Neutrophil (primary cell): ENCODE results near the gene TNS3.

Source experiments
- H3K27ac ChIP-seq: fragments of 200-600 bp; sonication (generic); 2 replicates; pipeline ENCODE4 v1.5.1; 2016; ENCODE audit warnings: mild to moderate bottlenecking, moderate library complexity
- H3K27me3 ChIP-seq: fragments of 200-600 bp; sonication (generic); 2 replicates; pipeline ENCODE4 v1.6.0; 2016; ENCODE audit warnings: mild to moderate bottlenecking
- H3K36me3 ChIP-seq: fragments of 200-600 bp; sonication (generic); 2 replicates; pipeline ENCODE4 v1.5.1; 2017
- H3K4me1 ChIP-seq, 2 experiments: fragments of 200-600 bp in 1 of 2; sonication (generic) in 1 of 2; 1 replicate in 1 of 2; 2 replicates in 1 of 2; pipeline versions ENCODE4 v1.5.1 to v1.6.1; 2013 to 2016; ENCODE audit warnings: low read depth in 1 of 2, low read length in 1 of 2, mild to moderate bottlenecking in 1 of 2, moderate library complexity in 1 of 2; ENCODE audit not compliant: control insufficient read depth in 1 of 2, insufficient read depth in 1 of 2
- H3K4me3 ChIP-seq, 2 experiments: fragments of 200-600 bp in 1 of 2; sonication (generic) in 1 of 2; 1 replicate in 1 of 2; 2 replicates in 1 of 2; pipeline ENCODE4 v1.5.1; 2013 to 2016; ENCODE audit warnings: low read depth in 1 of 2, low read length in 1 of 2, mild to moderate bottlenecking in 1 of 2, moderate library complexity in 1 of 2
- H3K9me3 ChIP-seq: fragments of 200-600 bp; sonication (generic); 2 replicates; pipeline ENCODE4 v1.5.1; 2016
- TF ChIP-seq, protein P1 (sequence below): fragments of 200-600 bp; sonication (generic); IDR thresholded peaks from 2 replicates; pipeline ENCODE4 v1.5.1; 2016; ENCODE audit warnings: antibody characterized with exemption

TNS3 gene

DNA sequence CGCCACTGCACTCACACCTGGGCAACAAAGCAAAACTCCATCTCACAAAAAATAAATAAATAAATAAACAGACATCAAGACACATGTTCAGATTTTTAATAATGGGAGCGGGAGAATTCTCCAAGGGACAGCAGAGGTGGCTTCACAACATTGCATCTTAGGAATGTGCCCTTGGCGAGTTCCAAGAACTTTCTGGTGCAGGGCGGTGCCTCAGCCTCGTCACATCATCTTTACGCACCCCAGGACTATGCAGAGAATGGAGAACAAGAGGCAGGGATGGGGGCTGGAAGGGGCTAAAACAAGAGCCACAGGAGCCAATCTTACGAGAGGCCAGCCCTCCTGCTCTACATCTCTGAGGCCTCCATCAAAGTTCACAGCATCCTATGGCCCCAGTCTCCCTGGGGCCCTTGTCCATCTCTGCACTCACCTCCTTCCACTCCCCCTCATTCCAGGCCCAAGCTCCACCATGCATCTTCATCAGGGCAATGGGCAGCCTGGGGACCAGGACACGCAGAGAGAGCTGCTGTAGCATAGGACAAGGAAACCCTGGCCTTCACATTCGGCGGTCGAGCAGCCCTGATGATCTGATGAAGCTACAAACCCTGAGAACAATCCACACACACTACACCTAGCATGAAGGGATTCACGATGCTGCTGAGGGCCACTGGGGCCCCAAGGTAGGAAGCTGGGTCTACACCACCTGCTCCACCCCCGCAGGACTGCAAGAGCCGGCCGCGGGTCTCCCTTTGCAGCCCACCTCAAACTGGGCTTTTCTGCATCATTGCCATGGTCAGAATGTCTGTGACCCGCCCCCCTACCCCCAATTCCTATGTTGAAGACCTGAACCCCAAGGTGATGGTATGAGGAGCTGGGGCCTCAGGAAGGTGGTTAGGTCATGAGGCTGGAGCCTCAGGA, 22.3 kb downstream of the TNS3 start:
- H3K27ac ChIP-seq: no peak overlapping the region
- no peaks in the 10 kb centered on the region for H3K9me3 ChIP-seq
- no peaks in the 10 kb centered on the region for H3K36me3 ChIP-seq

GRCh38 chr7:47557694-47558670, 23.9 kb downstream of the TNS3 start:
- Histone ChIP-seq H3K27ac (no peak overlapping the region), H3K4me3 (no peak overlapping the region)

More for the DNA sequence above, 22.3 kb downstream of the TNS3 start:
- Histone ChIP-seq H3K27me3 (no peaks in the 10 kb centered on the region), H3K4me1 (no peaks in the 10 kb centered on the region), H3K4me3 (no peak overlapping the region)
- TF ChIP-seq, protein P1, sequence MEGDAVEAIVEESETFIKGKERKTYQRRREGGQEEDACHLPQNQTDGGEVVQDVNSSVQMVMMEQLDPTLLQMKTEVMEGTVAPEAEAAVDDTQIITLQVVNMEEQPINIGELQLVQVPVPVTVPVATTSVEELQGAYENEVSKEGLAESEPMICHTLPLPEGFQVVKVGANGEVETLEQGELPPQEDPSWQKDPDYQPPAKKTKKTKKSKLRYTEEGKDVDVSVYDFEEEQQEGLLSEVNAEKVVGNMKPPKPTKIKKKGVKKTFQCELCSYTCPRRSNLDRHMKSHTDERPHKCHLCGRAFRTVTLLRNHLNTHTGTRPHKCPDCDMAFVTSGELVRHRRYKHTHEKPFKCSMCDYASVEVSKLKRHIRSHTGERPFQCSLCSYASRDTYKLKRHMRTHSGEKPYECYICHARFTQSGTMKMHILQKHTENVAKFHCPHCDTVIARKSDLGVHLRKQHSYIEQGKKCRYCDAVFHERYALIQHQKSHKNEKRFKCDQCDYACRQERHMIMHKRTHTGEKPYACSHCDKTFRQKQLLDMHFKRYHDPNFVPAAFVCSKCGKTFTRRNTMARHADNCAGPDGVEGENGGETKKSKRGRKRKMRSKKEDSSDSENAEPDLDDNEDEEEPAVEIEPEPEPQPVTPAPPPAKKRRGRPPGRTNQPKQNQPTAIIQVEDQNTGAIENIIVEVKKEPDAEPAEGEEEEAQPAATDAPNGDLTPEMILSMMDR: no peak

DNA sequence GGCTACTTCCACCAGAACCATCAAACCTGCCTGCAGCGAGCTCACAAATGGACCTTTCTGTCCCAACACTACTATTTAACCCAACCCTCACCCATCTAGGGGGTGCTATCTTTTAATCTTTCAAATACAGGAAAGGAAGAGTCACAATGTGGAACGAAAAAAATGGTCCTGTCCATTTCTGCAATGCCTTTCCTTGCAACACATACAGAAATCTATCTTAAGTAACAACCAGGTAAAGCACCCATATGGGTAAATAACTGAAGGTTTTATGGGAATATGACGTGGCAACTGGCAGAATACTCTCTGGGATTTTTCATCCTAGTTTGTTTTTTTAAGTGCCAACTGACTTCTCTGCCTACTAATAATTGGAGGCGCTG, 24.6 kb downstream of the TNS3 start:
- Histone ChIP-seq H3K4me1 (no peaks in the 10 kb centered on the region), H3K36me3 (no peaks in the 10 kb centered on the region), H3K27ac (no peak overlapping the region), H3K4me3 (no peak overlapping the region), H3K9me3 (no peaks in the 10 kb centered on the region), H3K27me3 (no peaks in the 10 kb centered on the region)
- TF ChIP-seq, protein P1: no peak

More at GRCh38 chr7:47557694-47558670, 23.9 kb downstream of the TNS3 start:
- Histone ChIP-seq H3K27me3 (no peaks in the 10 kb centered on the region), H3K4me1 (no peaks in the 10 kb centered on the region), H3K36me3 (no peaks in the 10 kb centered on the region), H3K9me3 (no peaks in the 10 kb centered on the region)
- TF ChIP-seq, protein P1: no peak

DNA sequence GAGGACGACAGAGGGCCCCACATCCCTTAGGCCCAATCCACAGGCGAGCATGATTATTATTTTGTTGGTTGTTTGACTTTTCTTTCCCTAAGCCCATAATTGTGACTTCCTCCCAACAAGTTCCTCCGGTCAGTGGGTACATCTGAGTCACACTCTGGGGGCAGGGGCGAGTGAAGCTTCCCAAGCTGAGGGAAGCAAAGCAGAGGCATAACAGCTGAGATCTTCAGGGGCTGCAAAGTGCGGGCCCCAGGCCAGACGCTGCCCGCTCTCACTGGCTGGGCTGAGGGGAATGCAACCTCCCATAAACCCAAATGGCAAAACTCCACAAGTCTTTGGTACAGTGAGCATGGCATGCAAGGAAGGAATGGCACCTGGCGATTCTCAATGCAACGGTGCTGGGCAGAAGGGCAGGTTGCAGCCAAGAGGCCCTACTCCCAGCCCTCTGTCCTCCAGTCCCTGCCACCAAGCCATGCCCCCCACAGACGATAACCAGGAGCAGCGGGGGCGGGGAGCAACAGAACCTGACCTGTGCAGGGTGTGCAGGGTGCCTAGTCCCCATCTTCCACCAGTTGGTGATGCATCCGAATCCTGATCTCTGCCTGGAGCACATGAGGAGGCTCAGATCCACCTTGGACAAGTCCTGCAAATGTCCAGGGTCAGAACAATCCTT, 25.3 kb downstream of the TNS3 start:
- H3K27ac ChIP-seq: no peak overlapping the region
- no peak overlapping the region for H3K4me3 ChIP-seq
- no peaks in the 10 kb centered on the region for H3K27me3 ChIP-seq
- H3K4me1 ChIP-seq: no peaks in the 10 kb centered on the region
- no peaks in the 10 kb centered on the region for H3K36me3 ChIP-seq
- no peaks in the 10 kb centered on the region for H3K9me3 ChIP-seq
- TF ChIP-seq, protein P1: no peak

DNA sequence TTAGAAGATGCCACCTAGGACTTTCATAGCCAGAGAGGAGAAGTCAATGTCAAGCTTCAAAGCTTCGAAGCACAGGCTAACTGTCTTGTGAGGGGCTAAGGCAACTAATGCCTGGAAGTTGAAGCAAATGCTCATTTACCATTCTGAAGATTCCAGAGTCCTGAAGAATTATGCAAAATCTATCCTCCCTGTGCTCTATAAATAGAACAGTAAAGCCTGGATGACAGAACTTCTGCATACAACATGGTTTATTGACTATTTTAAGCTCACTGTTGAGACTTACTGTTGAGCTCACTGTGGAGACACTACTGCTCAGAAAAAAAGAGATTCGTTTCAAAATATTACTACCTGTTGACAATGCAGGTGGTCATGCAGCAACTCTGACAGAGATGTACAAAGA, 28.6 kb downstream of the TNS3 start:
- TF ChIP-seq, protein P1: no peak
- no peaks in the 10 kb centered on the region for H3K4me1 ChIP-seq
- H3K4me3 ChIP-seq: no peak overlapping the region
- no peaks in the 10 kb centered on the region for H3K9me3 ChIP-seq
- no peak overlapping the region for H3K27ac ChIP-seq
- H3K27me3 ChIP-seq: no peaks in the 10 kb centered on the region
- no peaks in the 10 kb centered on the region for H3K36me3 ChIP-seq
